Karpas-422 (cell line): Measurements from ENCODE around the gene MS4A2. TPM values are rescaled to one million over a fixed set of nuclear protein-coding genes. Genes with fewer than 3 reads are reported as not detected.
"Not testable (repeated sequence)": the region's sequence is repeated elsewhere in the genome, so short reads cannot be mapped to it uniquely, and the experiment has no call there.

Experiments used
- DNase-seq: peaks from one replicate; pipeline ENCODE4 v3.0.0-alpha.2; 2015
- H2AFZ ChIP-seq: fragments of 200-600 bp; sonication (generic); 2 replicates; pipeline ENCODE4 v1.6.1; 2014; ENCODE audit warnings: antibody characterized with exemption, low read length, mixed read lengths
- H3K27ac ChIP-seq: fragments of 200-600 bp; sonication (generic); 2 replicates; pipeline ENCODE4 v1.5.1; 2014; ENCODE audit warnings: mild to moderate bottlenecking, low read length, moderate library complexity
- H3K27me3 ChIP-seq: fragments of 200-600 bp; sonication (generic); 2 replicates; pipeline ENCODE4 v1.6.1; 2014; ENCODE audit warnings: low read length, mixed read lengths
- H3K36me3 ChIP-seq: fragments of 200-600 bp; sonication (generic); 2 replicates; pipeline ENCODE4 v1.6.1; 2014; ENCODE audit warnings: low read length, mixed read lengths; ENCODE audit not compliant: insufficient read depth
- H3K4me1 ChIP-seq: fragments of 200-600 bp; sonication (generic); 2 replicates; pipeline ENCODE4 v1.6.1; 2014; ENCODE audit warnings: mild to moderate bottlenecking, low read length, mixed read lengths
- H3K4me2 ChIP-seq: fragments of 200-600 bp; sonication (generic); 2 replicates; pipeline ENCODE4 v1.6.1; 2014; ENCODE audit warnings: low read length, low read depth, mild to moderate bottlenecking; ENCODE audit not compliant: poor library complexity, severe bottlenecking
- H3K4me3 ChIP-seq: fragments of 200-600 bp; sonication (generic); 2 replicates; pipeline ENCODE4 v1.5.1; 2014; ENCODE audit warnings: mild to moderate bottlenecking, antibody characterized with exemption, low read length, mixed read lengths
- H3K79me2 ChIP-seq: fragments of 200-600 bp; sonication (generic); 2 replicates; pipeline ENCODE4 v1.6.1; 2014; ENCODE audit warnings: mild to moderate bottlenecking, low read length, mixed read lengths
- H3K9ac ChIP-seq: fragments of 200-600 bp; sonication (generic); 2 replicates; pipeline ENCODE4 v1.6.0; 2014; ENCODE audit warnings: low read length
- H3K9me2 ChIP-seq: fragments of 200-600 bp; sonication (generic), shearing (Covaris generic); replicated peaks from 2 replicates; pipeline ENCODE4 v1.6.0; 2014; ENCODE audit warnings: mild to moderate bottlenecking, low read length, moderate library complexity; ENCODE audit not compliant: insufficient read depth
- H3K9me3 ChIP-seq: fragments of 300-700, 200-600 bp; sonication (generic); 2 replicates; pipeline ENCODE4 v1.6.1; 2014; ENCODE audit warnings: low read length, mixed read lengths
- H4K20me1 ChIP-seq: fragments of 200-600 bp; sonication (generic); 2 replicates; pipeline ENCODE4 v1.6.1; 2014; ENCODE audit warnings: mild to moderate bottlenecking, antibody characterized with exemption, low read length, low read depth; ENCODE audit not compliant: insufficient read depth
- total RNA-seq: library from RNA; depleted of rRNA; stranded (reverse); fragments of >200 nt; shearing (Covaris generic); gene quantifications from 2 replicates; pipeline ENCODE4 v1.2.3, GENCODE V29; 2014; ENCODE audit warnings: low replicate concordance; rRNA removed

Gene MS4A2
- total RNA-seq: not detected in 2 replicates

DNA sequence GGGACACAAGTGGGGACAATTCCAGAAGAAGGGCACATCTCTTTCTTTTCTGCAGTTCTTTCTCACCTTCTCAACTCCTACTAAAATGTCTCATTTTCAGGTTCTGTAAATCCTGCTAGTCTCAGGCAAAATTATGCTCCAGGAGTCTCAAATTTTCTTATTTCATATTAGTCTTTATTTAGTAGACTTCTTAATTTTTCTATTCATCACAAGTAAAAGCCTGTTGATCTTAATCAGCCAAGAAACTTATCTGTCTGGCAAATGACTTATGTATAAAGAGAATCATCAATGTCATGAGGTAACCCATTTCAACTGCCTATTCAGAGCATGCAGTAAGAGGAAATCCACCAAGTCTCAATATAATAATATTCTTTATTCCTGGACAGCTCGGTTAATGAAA lies at the start of gene MS4A2:
Gene MS4A2 (plus strand): TSS at position 301 of the 400 bp plus-strand sequence. CDS start 102 bp downstream, outside the sequence.
- Histone ChIP-seq H3K9me2 (no peaks in the 10 kb centered on the region), H3K27ac (no peak within 1 kb of the TSS), H3K79me2 (no peaks in the 10 kb centered on the region), H4K20me1 (no peaks in the 10 kb centered on the region), H2AFZ (no peak within 1 kb of the TSS), H3K9me3 (no peaks in the 10 kb centered on the region), H3K4me2 (no peak within 1 kb of the TSS), H3K27me3 (no peaks in the 10 kb centered on the region), H3K36me3 (no peaks in the 10 kb centered on the region), H3K4me3 (no peak within 1 kb of the TSS), H3K4me1 (no peaks in the 10 kb centered on the region), H3K9ac (no peak within 1 kb of the TSS)
- DNase-seq: no peak

DNA sequence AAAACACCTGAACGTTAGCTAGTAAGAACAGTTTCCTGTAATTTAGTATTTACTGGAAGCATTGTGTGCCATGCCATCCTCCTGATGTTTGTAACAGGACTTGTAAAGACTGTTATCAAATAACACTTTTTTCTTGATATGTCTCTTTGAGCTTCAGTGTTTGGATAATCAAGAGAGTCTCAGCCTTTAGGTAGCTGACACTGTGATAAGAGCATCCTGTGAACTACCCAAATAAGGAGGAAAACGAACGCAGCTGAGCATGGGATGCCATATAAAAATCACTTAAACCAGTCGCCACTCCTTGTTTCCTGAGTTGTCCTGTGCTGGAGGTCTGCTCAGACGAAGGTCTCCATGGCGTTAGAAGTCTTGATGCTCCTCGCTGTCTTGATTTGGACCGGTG lies 48.4 kb upstream of the MS4A2 start, which contains the start of gene OOSP2:
Gene OOSP2 (plus strand): TSS at position 301 of the 400 bp plus-strand sequence. CDS start 51 bp downstream, at position 352.
- Histone ChIP-seq H4K20me1 (no peaks in the 10 kb centered on the region), H3K4me2 (no peak within 1 kb of the TSS), H3K4me3 (no peak within 1 kb of the TSS), H3K9me3 (no peaks in the 10 kb centered on the region), H3K79me2 (no peaks in the 10 kb centered on the region), H3K36me3 (no peaks in the 10 kb centered on the region), H3K9me2 (no peaks in the 10 kb centered on the region), H3K27ac (no peak within 1 kb of the TSS), H3K4me1 (no peaks in the 10 kb centered on the region), H3K9ac (no peak within 1 kb of the TSS), H2AFZ (no peak within 1 kb of the TSS), H3K27me3 (no peaks in the 10 kb centered on the region)
- no peak for DNase-seq

DNA sequence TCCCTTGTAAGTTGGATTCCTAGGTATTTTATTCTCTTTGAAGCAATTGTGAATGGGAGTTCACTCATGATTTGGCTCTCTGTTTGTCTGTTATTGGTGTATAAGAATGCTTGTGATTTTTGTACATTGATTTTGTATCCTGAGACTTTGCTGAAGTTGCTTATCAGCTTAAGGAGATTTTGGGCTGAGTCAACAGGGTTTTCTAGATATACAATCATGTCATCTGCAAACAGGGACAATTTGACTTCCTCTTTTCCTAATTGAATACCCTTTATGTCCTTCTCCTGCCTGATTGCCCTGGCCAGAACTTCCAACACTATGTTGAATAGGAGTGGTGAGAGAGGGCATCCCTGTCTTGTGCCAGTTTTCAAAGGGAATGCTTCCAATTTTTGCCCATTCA lies 38.0 kb upstream of the MS4A2 start:
- not testable (repeated sequence) for DNase-seq, H3K9me2 ChIP-seq, H3K27me3 ChIP-seq, H3K9ac ChIP-seq, H2AFZ ChIP-seq, H3K4me2 ChIP-seq, H3K4me1 ChIP-seq, H3K4me3 ChIP-seq, H3K36me3 ChIP-seq, H3K9me3 ChIP-seq, H3K79me2 ChIP-seq, H4K20me1 ChIP-seq, H3K27ac ChIP-seq

DNA sequence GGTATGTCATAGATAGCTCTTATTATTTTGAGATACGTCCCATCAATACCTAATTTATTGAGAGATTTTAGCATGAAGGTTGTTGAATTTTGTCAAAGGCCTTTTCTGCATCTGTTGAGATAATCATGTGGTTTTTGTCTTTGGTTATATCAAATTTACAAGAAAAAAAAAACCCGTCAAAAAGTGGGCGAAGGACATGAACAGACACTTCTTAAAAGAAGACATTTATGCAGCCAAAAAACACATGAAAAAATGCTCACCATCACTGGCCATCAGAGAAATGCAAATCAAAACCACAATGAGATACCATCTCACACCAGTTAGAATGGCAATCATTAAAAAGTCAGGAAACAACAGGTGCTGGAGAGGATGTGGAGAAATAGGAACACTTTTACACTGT lies 37.6 kb upstream of the MS4A2 start:
- not testable (repeated sequence) for H3K79me2 ChIP-seq, DNase-seq, H3K4me3 ChIP-seq, H3K4me1 ChIP-seq, H3K4me2 ChIP-seq, H4K20me1 ChIP-seq, H3K9ac ChIP-seq, H3K36me3 ChIP-seq, H3K9me3 ChIP-seq, H3K27ac ChIP-seq, H2AFZ ChIP-seq, H3K9me2 ChIP-seq, H3K27me3 ChIP-seq

DNA sequence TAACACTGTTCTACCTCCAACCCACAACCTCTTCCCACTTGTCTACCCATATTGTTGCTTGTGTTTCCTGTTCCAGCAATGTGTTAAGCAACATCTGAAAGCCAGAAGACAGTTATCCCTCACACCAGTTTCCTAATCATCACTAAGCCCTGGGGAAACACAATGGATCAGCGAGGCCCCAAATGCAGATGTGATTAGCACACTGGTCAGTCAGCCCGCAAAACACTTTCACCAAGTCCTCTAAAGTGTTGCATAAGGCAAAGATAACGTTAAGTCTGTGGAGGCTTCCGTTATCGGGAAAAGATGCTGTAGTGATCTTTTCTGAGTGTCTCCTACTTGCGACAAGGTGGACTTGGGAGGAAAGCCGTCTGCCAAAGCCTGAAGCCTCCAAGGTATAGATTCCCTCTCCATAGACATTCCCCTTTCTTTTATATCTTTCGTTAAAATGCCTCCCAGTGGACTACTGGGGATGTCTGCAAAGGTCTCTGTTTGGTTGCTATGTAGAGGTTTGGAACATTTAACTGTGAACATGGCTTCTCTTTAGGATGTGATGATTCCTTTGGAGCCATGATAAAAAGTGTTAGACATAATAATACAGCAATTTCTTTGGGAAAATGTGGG lies 32.0 kb upstream of the MS4A2 start, which contains the start of gene MS4A3:
Gene MS4A3 (plus strand): TSS at position 317 of the 621 bp plus-strand sequence. CDS start 4,496 bp downstream, outside the sequence.
- no peak within 1 kb of the TSS for H3K9ac ChIP-seq
- no peak within 1 kb of the TSS for H3K4me2 ChIP-seq
- no peaks in the 10 kb centered on the region for H4K20me1 ChIP-seq

DNA sequence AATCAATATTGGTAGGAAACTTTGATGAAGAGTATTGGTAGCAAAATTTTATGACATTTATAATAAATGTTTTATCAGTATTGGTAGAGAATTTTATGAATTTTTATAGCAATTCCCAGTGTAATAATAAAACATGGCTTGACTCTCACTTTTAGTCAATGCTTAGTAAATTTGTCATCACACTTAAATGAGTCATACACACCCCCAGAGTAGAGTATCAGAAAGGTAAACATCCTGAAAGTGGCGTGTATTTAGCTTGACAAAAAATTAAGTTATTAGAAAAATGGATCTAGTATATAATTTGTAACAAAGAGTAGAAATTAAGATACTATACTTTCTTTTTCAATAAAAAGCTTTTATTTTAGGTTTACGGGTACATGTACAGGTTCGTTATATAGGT lies 29.4 kb upstream of the MS4A2 start:
- no peaks in the 10 kb centered on the region for H3K27me3 ChIP-seq
- no peak overlapping the region for H2AFZ ChIP-seq
- no peaks in the 10 kb centered on the region for H3K79me2 ChIP-seq
- H3K27ac ChIP-seq: no peak overlapping the region
- no peaks in the 10 kb centered on the region for H4K20me1 ChIP-seq
- no peaks in the 10 kb centered on the region for H3K9me3 ChIP-seq
- H3K9me2 ChIP-seq: no peaks in the 10 kb centered on the region
- no peaks in the 10 kb centered on the region for H3K4me1 ChIP-seq
- no peaks in the 10 kb centered on the region for H3K36me3 ChIP-seq
- H3K9ac ChIP-seq: no peak overlapping the region
- no peak overlapping the region for H3K4me3 ChIP-seq
- H3K4me2 ChIP-seq: no peak overlapping the region
- DNase-seq: no peak

More for the DNA sequence above, 32.0 kb upstream of the MS4A2 start, which contains the start of gene MS4A3:
- Histone ChIP-seq H3K9me2 (no peaks in the 10 kb centered on the region), H3K27ac (no peak within 1 kb of the TSS), H3K4me3 (no peak within 1 kb of the TSS), H2AFZ (no peak within 1 kb of the TSS), H3K79me2 (no peaks in the 10 kb centered on the region), H3K9me3 (no peaks in the 10 kb centered on the region), H3K4me1 (no peaks in the 10 kb centered on the region), H3K27me3 (no peaks in the 10 kb centered on the region), H3K36me3 (no peaks in the 10 kb centered on the region)
- no peak for DNase-seq

DNA sequence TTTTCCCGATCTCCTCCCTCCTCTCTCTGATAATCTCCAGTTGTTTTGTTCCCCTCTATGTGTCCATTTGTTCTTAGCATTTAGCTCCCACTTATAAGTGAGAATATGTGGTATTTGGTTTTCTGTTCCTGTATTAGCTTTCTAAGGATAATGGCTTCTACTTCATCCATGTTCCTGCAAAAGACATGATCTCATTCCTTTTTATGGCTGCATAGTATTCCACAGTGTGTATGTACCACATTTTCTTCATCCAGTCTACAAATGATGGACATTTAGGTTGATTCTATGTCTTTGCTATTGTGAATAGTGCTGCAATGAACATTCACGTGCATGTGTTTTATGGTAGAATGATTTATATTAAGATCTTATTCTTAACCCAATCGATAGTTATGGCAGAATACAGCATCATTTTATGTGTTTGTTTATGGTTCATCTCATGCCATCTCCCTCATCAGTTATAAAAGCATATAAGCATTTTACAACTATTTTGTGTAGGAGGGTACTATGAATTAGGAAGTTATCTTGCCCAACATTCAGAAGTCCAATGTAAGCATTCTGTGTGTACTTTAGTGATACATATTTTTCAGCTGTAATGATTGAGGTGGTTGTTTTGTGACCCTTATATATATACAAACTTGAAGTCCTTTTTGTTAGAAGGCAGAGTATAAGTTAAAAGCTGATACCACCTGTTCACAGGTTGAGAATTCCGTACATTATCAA lies 28.8 kb upstream of the MS4A2 start:
- H3K79me2 ChIP-seq: no peaks in the 10 kb centered on the region
- no peaks in the 10 kb centered on the region for H3K27me3 ChIP-seq
- no peaks in the 10 kb centered on the region for H3K9me3 ChIP-seq
- H3K36me3 ChIP-seq: no peaks in the 10 kb centered on the region
- no peak overlapping the region for H3K27ac ChIP-seq
- H3K9ac ChIP-seq: no peak overlapping the region
- no peaks in the 10 kb centered on the region for H3K9me2 ChIP-seq
- H3K4me2 ChIP-seq: no peak overlapping the region
- H2AFZ ChIP-seq: no peak overlapping the region
- H4K20me1 ChIP-seq: no peaks in the 10 kb centered on the region
- H3K4me1 ChIP-seq: no peaks in the 10 kb centered on the region
- DNase-seq: no peak
- H3K4me3 ChIP-seq: no peak overlapping the region

DNA sequence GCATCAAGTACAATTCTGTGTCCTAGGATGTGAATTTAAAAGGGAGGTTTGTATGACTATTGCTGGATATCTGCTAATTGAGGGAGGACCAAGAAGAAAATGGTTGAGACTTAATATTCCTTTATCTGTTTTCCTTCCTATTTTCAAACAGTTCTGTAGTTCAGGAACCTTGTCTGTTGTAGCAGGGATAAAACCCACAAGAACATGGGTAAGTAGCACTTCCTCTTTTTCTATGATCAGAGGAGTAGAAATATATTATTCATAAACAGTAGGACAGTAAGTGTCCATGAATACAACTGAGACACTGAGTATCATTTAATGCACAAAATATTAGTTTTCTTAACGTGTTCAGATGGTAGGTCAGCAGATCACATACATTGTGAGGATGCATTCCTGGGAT lies 24.4 kb upstream of the MS4A2 start:
- H3K27me3 ChIP-seq: no peaks in the 10 kb centered on the region
- H3K9me2 ChIP-seq: no peaks in the 10 kb centered on the region
- H3K79me2 ChIP-seq: no peaks in the 10 kb centered on the region
- no peak overlapping the region for H2AFZ ChIP-seq
- no peak for DNase-seq
- no peaks in the 10 kb centered on the region for H3K9me3 ChIP-seq
- H4K20me1 ChIP-seq: no peaks in the 10 kb centered on the region
- no peak overlapping the region for H3K27ac ChIP-seq
- no peak overlapping the region for H3K4me3 ChIP-seq
- no peak overlapping the region for H3K4me2 ChIP-seq
- no peaks in the 10 kb centered on the region for H3K4me1 ChIP-seq
- H3K9ac ChIP-seq: no peak overlapping the region
- no peaks in the 10 kb centered on the region for H3K36me3 ChIP-seq
